Measurements from ENCODE around the gene ATP1A1.

Gene ATP1A1

GRCh38 chr1:116415699-116416533, 42.9 kb downstream of the ATP1A1 start:
- no peak for DNase-seq

- no peak for DNase-seq
Observed at GRCh38 chr1:116416854-116417513, 43.9 kb downstream of the ATP1A1 start.

- DNase-seq = no peak
Observed at GRCh38 chr1:116417678-116418077, 44.6 kb downstream of the ATP1A1 start.

GRCh38 chr1:116418091-116418830, 45.2 kb downstream of the ATP1A1 start:
- peak; percentile 93 for DNase-seq

- DNase-seq = no peak
Observed at GRCh38 chr1:116420417-116421200, 47.6 kb downstream of the ATP1A1 start.

GRCh38 chr1:116424438-116424837, 51.4 kb downstream of the ATP1A1 start:
- DNase-seq = no peak

GRCh38 chr1:116424863-116425262, 51.8 kb downstream of the ATP1A1 start:
- DNase-seq = no peak

- DNase-seq = no peak
Observed at GRCh38 chr1:116425987-116426386, 52.9 kb downstream of the ATP1A1 start.

GRCh38 chr1:116426401-116426800, 53.4 kb downstream of the ATP1A1 start:
- no peak for DNase-seq

GRCh38 chr1:116428576-116428975, 55.5 kb downstream of the ATP1A1 start:
- no peak for DNase-seq

- no peak for DNase-seq
Observed at GRCh38 chr1:116429821-116430374, 56.9 kb downstream of the ATP1A1 start.

- no peak for DNase-seq
Observed at GRCh38 chr1:116431870-116432500, 58.9 kb downstream of the ATP1A1 start.

GRCh38 chr1:116432655-116433265, 59.7 kb downstream of the ATP1A1 start:
- no peak for DNase-seq

GRCh38 chr1:116433275-116434257, 60.5 kb downstream of the ATP1A1 start:
- DNase-seq = no peak

GRCh38 chr1:116434849-116435248, 61.8 kb downstream of the ATP1A1 start:
- no peak for DNase-seq

- DNase-seq = no peak
Observed at GRCh38 chr1:116435806-116436610, 63.0 kb downstream of the ATP1A1 start.

- no peak for DNase-seq
Observed at GRCh38 chr1:116436611-116436970, 63.5 kb downstream of the ATP1A1 start.

- no peak for DNase-seq
Observed at GRCh38 chr1:116439701-116440100, 66.7 kb downstream of the ATP1A1 start.

- DNase-seq = no peak
Observed at GRCh38 chr1:116440731-116441130, 67.7 kb downstream of the ATP1A1 start.

All from activated CD8-positive, alpha-beta memory T cell treated with anti-CD3 and anti-CD28 coated beads, Interleukin-2, amount 50 U/mL, for 48 hours (primary cell).